Neural cell (in vitro differentiated cells): ENCODE measurements around the gene PRTFDC1. TPM values are rescaled to one million over a fixed set of nuclear protein-coding genes. Genes with fewer than 3 reads are reported as not detected.

Source experiments
- H2AFZ ChIP-seq: fragments of 200-600, 300-800 bp; sonication (generic), shearing (Covaris generic); 2 replicates; pipeline ENCODE4 v1.6.0; 2014; ENCODE audit warnings: low read depth, mild to moderate bottlenecking, antibody characterized with exemption, low read length, moderate library complexity
- H3F3A ChIP-seq: fragments of 200-600 bp; shearing (Covaris generic); 2 replicates; pipeline ENCODE4 v1.6.1; 2016; ENCODE audit warnings: mild to moderate bottlenecking, moderate library complexity, mixed read lengths, antibody characterized with exemption, low read length; ENCODE audit not compliant: insufficient read depth, poor library complexity, severe bottlenecking
- H3K27ac ChIP-seq: fragments of 200-600, 300-800 bp; sonication (generic), shearing (Covaris generic); 2 replicates; pipeline ENCODE4 v1.5.1; 2014; ENCODE audit warnings: mild to moderate bottlenecking, low read length, moderate library complexity
- H3K27me3 ChIP-seq: fragments of 300-800, 200-600 bp; sonication (generic), shearing (Covaris generic); 2 replicates; pipeline ENCODE4 v1.6.0; 2014; ENCODE audit warnings: mild to moderate bottlenecking, low read depth, low read length, moderate library complexity; ENCODE audit not compliant: insufficient read depth
- H3K36me3 ChIP-seq: fragments of 300-800, 200-600 bp; sonication (generic), shearing (Covaris generic); 2 replicates; pipeline ENCODE4 v1.5.1; 2014; ENCODE audit warnings: mild to moderate bottlenecking, antibody characterized with exemption, low read length, moderate library complexity; ENCODE audit not compliant: insufficient read depth
- H3K4me2 ChIP-seq: fragments of 300-800, 200-600 bp; sonication (generic), shearing (Covaris generic); 2 replicates; pipeline ENCODE4 v1.6.0; 2014; ENCODE audit warnings: mild to moderate bottlenecking, low read length
- H3K4me3 ChIP-seq: fragments of 300-800, 200-600 bp; sonication (generic), shearing (Covaris generic); 2 replicates; pipeline ENCODE4 v1.5.1; 2014; ENCODE audit warnings: mild to moderate bottlenecking, low read length, moderate library complexity
- H3K79me2 ChIP-seq: fragments of 200-600 bp; shearing (Covaris generic); replicated peaks from 2 replicates; pipeline ENCODE4 v1.6.0; 2014; ENCODE audit warnings: mild to moderate bottlenecking, low read length, moderate library complexity; ENCODE audit not compliant: insufficient read depth
- H3K9ac ChIP-seq: fragments of 300-800, 200-600 bp; sonication (generic), shearing (Covaris generic); 2 replicates; pipeline ENCODE4 v1.6.1; 2016; ENCODE audit warnings: mild to moderate bottlenecking, low read length, mixed read lengths
- H3K9me2 ChIP-seq: fragments of 200-600 bp; shearing (Covaris generic); 2 replicates; pipeline ENCODE4 v1.6.1; 2016; ENCODE audit warnings: mild to moderate bottlenecking, low read length, mixed read lengths; ENCODE audit not compliant: insufficient read depth
- H3K9me3 ChIP-seq: fragments of 200-600, 300-800 bp; sonication (generic), shearing (Covaris generic); 2 replicates; pipeline ENCODE4 v1.6.1; 2016; ENCODE audit warnings: mild to moderate bottlenecking, mixed run types, low read length, moderate library complexity, mixed read lengths
- H4K20me1 ChIP-seq: fragments of 200-600 bp; shearing (Covaris generic); 2 replicates; pipeline ENCODE4 v1.6.1; 2016; ENCODE audit warnings: mild to moderate bottlenecking, mixed run types; ENCODE audit not compliant: insufficient read depth
- EP300 ChIP-seq: fragments of 450-650 bp; conservative IDR thresholded peaks from 2 replicates; pipeline ENCODE4 v1.6.1; 2014; ENCODE audit warnings: antibody characterized with exemption, mild to moderate bottlenecking, moderate library complexity; ENCODE audit not compliant: poor library complexity, severe bottlenecking
- EZH2 ChIP-seq: fragments of 200-600, 300-800 bp; shearing (Covaris generic), sonication (generic); IDR thresholded peaks from 2 replicates; pipeline ENCODE4 v1.6.1; 2014; ENCODE audit warnings: antibody characterized with exemption, low read length, borderline replicate concordance, mild to moderate bottlenecking; ENCODE audit not compliant: insufficient read depth, poor library complexity, severe bottlenecking
- MXI1 ChIP-seq: fragments of 450-650 bp; conservative IDR thresholded peaks from 2 replicates; pipeline ENCODE4 v1.6.1; 2014; ENCODE audit warnings: antibody characterized with exemption, mild to moderate bottlenecking; ENCODE audit not compliant: poor library complexity, severe bottlenecking
- POLR2AphosphoS5 ChIP-seq: IDR thresholded peaks from 2 replicates; pipeline ENCODE4 v1.6.1; 2012
- RAD21 ChIP-seq: fragments of 450-650 bp; conservative IDR thresholded peaks from 2 replicates; pipeline ENCODE4 v1.6.1; 2014; ENCODE audit warnings: antibody characterized with exemption, mild to moderate bottlenecking, moderate library complexity
- SMC3 ChIP-seq: fragments of 450-650 bp; conservative IDR thresholded peaks from 2 replicates; pipeline ENCODE4 v1.6.1; 2014; ENCODE audit warnings: antibody characterized with exemption, mild to moderate bottlenecking, moderate library complexity; ENCODE audit not compliant: poor library complexity
- TAF1 ChIP-seq: IDR thresholded peaks from 2 replicates; pipeline ENCODE4 v1.6.1; 2012; ENCODE audit warnings: low read depth
- polyA plus RNA-seq: library from polyadenylated mRNA; depleted of rRNA; stranded (reverse); fragments of >200 nt; gene quantifications from 2 replicates; pipeline ENCODE4 v1.2.3, GENCODE V29; 2014
- TF ChIP-seq, protein P1 (sequence below): IDR thresholded peaks from 2 replicates; pipeline ENCODE4 v1.6.1; 2012; ENCODE audit warnings: borderline replicate concordance
- TF ChIP-seq, protein P2 (sequence below): fragments of 450-650 bp; IDR thresholded peaks from 2 replicates; pipeline ENCODE4 v1.5.1; 2014; ENCODE audit warnings: antibody characterized with exemption, mild to moderate bottlenecking, moderate library complexity; ENCODE audit not compliant: poor library complexity, severe bottlenecking

Gene PRTFDC1
- polyA plus RNA-seq, 1 donor from 2014 or later = 3.4 TPM

DNA sequence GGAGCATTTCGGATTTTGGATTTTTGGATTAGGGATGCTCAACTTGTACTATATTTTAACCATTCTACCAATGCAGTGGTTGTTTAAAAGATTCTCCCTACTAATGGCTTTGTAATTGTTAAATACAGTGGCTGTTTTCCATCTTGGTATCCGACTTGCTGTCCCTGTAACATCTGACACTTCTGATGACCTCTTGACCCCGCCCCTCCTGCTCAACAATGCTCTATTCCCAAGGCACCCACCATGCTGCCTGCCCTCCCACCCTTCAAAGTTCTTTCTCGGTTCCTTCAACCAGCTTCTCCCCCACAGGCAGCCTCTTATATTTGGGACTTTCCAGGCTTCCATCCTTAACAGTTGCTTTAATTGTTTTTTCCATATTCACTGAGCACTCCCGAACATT, 2.0 kb downstream of the PRTFDC1 start:
- peaks cover 4% of the 10 kb centered on the region for H3K27me3 ChIP-seq
- no peak overlapping the region for H2AFZ ChIP-seq
- H3K9me2 ChIP-seq = no peaks in the 10 kb centered on the region
- H3K9ac ChIP-seq = no peak overlapping the region
- H3K4me2 ChIP-seq = no peak overlapping the region
- no peaks in the 10 kb centered on the region for H3K9me3 ChIP-seq
- H3K4me3 ChIP-seq = no peak overlapping the region
- TF ChIP-seq SMC3 = no peak
- TF ChIP-seq EZH2 = no peak
- no peak for TF ChIP-seq EP300
- TF ChIP-seq RAD21 = no peak
- TF ChIP-seq, protein P1, sequence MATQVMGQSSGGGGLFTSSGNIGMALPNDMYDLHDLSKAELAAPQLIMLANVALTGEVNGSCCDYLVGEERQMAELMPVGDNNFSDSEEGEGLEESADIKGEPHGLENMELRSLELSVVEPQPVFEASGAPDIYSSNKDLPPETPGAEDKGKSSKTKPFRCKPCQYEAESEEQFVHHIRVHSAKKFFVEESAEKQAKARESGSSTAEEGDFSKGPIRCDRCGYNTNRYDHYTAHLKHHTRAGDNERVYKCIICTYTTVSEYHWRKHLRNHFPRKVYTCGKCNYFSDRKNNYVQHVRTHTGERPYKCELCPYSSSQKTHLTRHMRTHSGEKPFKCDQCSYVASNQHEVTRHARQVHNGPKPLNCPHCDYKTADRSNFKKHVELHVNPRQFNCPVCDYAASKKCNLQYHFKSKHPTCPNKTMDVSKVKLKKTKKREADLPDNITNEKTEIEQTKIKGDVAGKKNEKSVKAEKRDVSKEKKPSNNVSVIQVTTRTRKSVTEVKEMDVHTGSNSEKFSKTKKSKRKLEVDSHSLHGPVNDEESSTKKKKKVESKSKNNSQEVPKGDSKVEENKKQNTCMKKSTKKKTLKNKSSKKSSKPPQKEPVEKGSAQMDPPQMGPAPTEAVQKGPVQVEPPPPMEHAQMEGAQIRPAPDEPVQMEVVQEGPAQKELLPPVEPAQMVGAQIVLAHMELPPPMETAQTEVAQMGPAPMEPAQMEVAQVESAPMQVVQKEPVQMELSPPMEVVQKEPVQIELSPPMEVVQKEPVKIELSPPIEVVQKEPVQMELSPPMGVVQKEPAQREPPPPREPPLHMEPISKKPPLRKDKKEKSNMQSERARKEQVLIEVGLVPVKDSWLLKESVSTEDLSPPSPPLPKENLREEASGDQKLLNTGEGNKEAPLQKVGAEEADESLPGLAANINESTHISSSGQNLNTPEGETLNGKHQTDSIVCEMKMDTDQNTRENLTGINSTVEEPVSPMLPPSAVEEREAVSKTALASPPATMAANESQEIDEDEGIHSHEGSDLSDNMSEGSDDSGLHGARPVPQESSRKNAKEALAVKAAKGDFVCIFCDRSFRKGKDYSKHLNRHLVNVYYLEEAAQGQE = no peak
- no peak for TF ChIP-seq POLR2AphosphoS5
- no peak for TF ChIP-seq MXI1
- TF ChIP-seq, protein P2, sequence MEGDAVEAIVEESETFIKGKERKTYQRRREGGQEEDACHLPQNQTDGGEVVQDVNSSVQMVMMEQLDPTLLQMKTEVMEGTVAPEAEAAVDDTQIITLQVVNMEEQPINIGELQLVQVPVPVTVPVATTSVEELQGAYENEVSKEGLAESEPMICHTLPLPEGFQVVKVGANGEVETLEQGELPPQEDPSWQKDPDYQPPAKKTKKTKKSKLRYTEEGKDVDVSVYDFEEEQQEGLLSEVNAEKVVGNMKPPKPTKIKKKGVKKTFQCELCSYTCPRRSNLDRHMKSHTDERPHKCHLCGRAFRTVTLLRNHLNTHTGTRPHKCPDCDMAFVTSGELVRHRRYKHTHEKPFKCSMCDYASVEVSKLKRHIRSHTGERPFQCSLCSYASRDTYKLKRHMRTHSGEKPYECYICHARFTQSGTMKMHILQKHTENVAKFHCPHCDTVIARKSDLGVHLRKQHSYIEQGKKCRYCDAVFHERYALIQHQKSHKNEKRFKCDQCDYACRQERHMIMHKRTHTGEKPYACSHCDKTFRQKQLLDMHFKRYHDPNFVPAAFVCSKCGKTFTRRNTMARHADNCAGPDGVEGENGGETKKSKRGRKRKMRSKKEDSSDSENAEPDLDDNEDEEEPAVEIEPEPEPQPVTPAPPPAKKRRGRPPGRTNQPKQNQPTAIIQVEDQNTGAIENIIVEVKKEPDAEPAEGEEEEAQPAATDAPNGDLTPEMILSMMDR = no peak
- no peak for TF ChIP-seq TAF1
- H4K20me1 ChIP-seq = no peaks in the 10 kb centered on the region
- H3K27ac ChIP-seq = no peak overlapping the region
- no peaks in the 10 kb centered on the region for H3K79me2 ChIP-seq
- no peaks in the 10 kb centered on the region for H3F3A ChIP-seq
- no peaks in the 10 kb centered on the region for H3K36me3 ChIP-seq

DNA sequence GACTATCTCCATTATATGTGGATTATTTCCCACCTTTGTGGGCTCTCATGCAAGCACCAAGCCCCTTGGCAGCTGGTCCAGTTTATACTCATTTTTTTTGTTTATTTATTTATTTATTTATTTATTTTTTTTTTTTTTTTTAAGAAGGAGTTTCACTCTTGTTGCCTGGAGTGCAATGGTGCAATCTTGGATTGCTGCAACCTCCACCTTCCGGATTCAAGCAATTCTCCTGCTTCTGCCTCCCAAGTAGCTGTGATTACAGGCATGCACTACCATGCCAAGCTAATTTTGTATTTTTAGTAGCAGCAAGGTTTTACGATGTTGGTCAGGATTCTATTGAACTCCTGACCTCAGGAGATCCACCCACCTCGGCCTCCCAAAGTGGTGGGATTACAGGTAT, 2.8 kb downstream of the PRTFDC1 start:
- Histone ChIP-seq H3K27me3 (peaks cover 4% of the 10 kb centered on the region), H3K4me3 (no peak overlapping the region), H3K4me2 (no peak overlapping the region), H3K9me3 (no peaks in the 10 kb centered on the region), H3K36me3 (no peaks in the 10 kb centered on the region), H3K9ac (no peak overlapping the region), H3K9me2 (no peaks in the 10 kb centered on the region), H3K79me2 (no peaks in the 10 kb centered on the region), H2AFZ (no peak overlapping the region), H3F3A (no peaks in the 10 kb centered on the region), H3K27ac (no peak overlapping the region), H4K20me1 (no peaks in the 10 kb centered on the region)
- no peak for TF ChIP-seq TAF1
- TF ChIP-seq, protein P2 = no peak
- TF ChIP-seq, protein P1 = no peak
- no peak for TF ChIP-seq MXI1
- TF ChIP-seq EZH2 = no peak
- no peak for TF ChIP-seq RAD21
- no peak for TF ChIP-seq POLR2AphosphoS5
- no peak for TF ChIP-seq EP300
